ENCODE data around the gene RECK. TPM values are rescaled to one million over a fixed set of nuclear protein-coding genes. Genes with fewer than 3 reads are reported as not detected.

The RECK gene
- total and polyA plus RNA-seq, 7 donors = 1.4 to 8.0 (median 2.0) TPM

DNA sequence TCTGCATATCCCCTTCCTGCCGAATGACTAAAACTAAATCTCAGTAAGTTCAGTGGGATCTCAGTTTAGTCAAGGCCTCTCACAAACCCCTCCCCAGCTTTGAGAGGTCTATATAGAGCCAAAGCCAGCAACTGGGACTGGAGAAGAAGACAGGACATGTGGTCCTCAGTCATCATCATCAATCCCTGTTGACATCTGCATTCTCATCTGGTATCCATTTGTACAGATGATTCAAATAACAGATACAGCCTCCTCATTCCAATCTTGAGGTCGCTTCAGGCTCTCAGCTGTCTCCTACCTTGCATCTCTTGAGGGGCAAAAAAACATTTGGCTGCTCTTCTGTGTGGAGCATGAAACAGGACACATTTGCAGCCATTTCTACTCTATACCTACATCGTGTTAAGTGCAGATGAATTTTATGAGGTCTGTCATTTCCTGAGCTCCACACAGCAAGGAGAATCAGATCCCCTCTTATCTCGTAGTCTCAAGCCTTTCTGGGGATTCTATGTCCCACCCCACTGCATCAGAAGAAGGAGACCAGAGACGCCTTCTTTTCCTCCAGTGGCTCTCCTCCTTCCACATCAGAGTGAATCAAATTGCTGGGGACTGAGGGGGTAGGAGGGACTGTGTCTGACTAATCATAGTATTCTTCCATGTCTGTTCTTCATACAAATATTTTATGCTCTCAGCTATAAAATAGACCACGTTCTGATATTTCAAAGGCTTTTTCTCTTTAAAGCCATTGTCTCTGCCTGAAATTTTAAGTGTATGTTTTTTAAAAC lies 4.7 kb upstream of the RECK start:
- Histone ChIP-seq H3K27me3 (ENCODE audit: insufficient read depth in 3 of 3, low read length in 2 of 3) (peaks cover 0 to 5% (median 2%) of the 10 kb centered on the region in 3 donors), H3K4me3 (no peak overlapping the region), H3K36me3 (ENCODE audit: insufficient read depth in 1 of 2, low read depth in 1 of 2) (no peaks in the 10 kb centered on the region), H3K4me1 (peaks cover 14% of the 10 kb centered on the region), H3K27ac (no peak overlapping the region), H3K9me3 (no peaks in the 10 kb centered on the region)
- TF ChIP-seq, protein P1, sequence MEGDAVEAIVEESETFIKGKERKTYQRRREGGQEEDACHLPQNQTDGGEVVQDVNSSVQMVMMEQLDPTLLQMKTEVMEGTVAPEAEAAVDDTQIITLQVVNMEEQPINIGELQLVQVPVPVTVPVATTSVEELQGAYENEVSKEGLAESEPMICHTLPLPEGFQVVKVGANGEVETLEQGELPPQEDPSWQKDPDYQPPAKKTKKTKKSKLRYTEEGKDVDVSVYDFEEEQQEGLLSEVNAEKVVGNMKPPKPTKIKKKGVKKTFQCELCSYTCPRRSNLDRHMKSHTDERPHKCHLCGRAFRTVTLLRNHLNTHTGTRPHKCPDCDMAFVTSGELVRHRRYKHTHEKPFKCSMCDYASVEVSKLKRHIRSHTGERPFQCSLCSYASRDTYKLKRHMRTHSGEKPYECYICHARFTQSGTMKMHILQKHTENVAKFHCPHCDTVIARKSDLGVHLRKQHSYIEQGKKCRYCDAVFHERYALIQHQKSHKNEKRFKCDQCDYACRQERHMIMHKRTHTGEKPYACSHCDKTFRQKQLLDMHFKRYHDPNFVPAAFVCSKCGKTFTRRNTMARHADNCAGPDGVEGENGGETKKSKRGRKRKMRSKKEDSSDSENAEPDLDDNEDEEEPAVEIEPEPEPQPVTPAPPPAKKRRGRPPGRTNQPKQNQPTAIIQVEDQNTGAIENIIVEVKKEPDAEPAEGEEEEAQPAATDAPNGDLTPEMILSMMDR (IDR thresholded peaks at IDR 0.05) = no peak
- intact Hi-C loops (cut with DNase I) = no loop called here
- DNase-seq (no peak), ATAC-seq (no peak)
- 74 to 80% (median 79%) methylated on average over 6 of the region's 6 CpGs for WGBS, 3 donors

GRCh38 chr9:36033788-36034187 lies 2.9 kb upstream of the RECK start:
- ATAC-seq = no peak
- H3K4me1 ChIP-seq = peaks cover 18% of the 10 kb centered on the region
- DNase-seq = no peak

DNA sequence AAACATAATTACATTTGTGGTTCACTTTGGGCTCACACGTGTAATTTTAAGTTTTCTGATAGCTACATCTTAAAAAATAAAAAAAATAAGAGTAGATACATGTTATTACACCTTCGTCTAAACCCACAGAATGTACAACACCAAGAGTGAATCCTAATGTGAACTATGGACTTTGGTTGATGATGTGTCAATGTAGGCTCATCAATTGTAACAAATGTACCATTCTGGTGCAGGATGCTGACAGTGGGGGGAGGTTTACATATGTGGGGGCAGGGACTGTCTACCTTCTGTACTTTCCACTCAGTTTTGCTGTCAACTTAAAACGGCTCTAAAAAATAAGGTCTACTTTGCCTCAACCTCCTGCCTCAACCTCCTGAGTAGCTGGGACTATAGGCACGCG lies 2.5 kb upstream of the RECK start:
- no peaks in the 10 kb centered on the region for H3K36me3 ChIP-seq (ENCODE audit: insufficient read depth in 1 of 2, low read depth in 1 of 2)
- peaks cover 0 to 13% (median 4%) of the 10 kb centered on the region in 3 donors for H3K27me3 ChIP-seq (ENCODE audit: insufficient read depth in 3 of 3, low read length in 2 of 3)
- no peaks in the 10 kb centered on the region for H3K9me3 ChIP-seq
- DNase-seq (no peak), ATAC-seq (no peak)
- H3K4me1 ChIP-seq = peaks cover 14% of the 10 kb centered on the region
- 88 to 91% (median 90%) methylated on average over 5 of the region's 5 CpGs for WGBS, 3 donors
- intact Hi-C loops (cut with DNase I) = no loop called here
- TF ChIP-seq, protein P1 (IDR thresholded peaks at IDR 0.05) = no peak
- H3K27ac ChIP-seq = no peak overlapping the region
- H3K4me3 ChIP-seq = no peak overlapping the region

More at GRCh38 chr9:36033788-36034187, 2.9 kb upstream of the RECK start:
- Histone ChIP-seq H3K9me3 (no peaks in the 10 kb centered on the region), H3K36me3 (ENCODE audit: insufficient read depth in 1 of 2, low read depth in 1 of 2) (no peaks in the 10 kb centered on the region), H3K4me3 (no peak overlapping the region), H3K27me3 (ENCODE audit: insufficient read depth in 3 of 3, low read length in 2 of 3) (peaks cover 0 to 13% (median 4%) of the 10 kb centered on the region in 3 donors), H3K27ac (no peak overlapping the region)
- 93 to 96% (median 95%) methylated on average over 3 of the region's 3 CpGs for WGBS, 3 donors
- intact Hi-C loops (cut with DNase I) = no loop called here
- TF ChIP-seq, protein P1 (IDR thresholded peaks at IDR 0.05) = no peak

GRCh38 chr9:36035006-36035405 lies 1.7 kb upstream of the RECK start:
- DNase-seq (no peak), ATAC-seq (no peak)
- Histone ChIP-seq H3K36me3 (ENCODE audit: insufficient read depth in 1 of 2, low read depth in 1 of 2) (no peaks in the 10 kb centered on the region), H3K9me3 (no peaks in the 10 kb centered on the region), H3K27ac (no peak overlapping the region), H3K4me1 (peaks cover 8% of the 10 kb centered on the region), H3K27me3 (ENCODE audit: insufficient read depth in 3 of 3, low read length in 2 of 3) (peaks cover 0 to 13% (median 4%) of the 10 kb centered on the region in 3 donors), H3K4me3 (no peak overlapping the region)
- TF ChIP-seq, protein P1 (IDR thresholded peaks at IDR 0.05) = no peak
- 92 to 98% (median 97%) methylated on average over 2 of the region's 2 CpGs for WGBS, 3 donors
- intact Hi-C loops (cut with DNase I) = no loop called here

Data from psoas muscle (tissue), 8 donors.